K562 (cell line): ENCODE results near the gene ANAPC16. TPM values are rescaled to one million over a fixed set of nuclear protein-coding genes. Genes with fewer than 3 reads are reported as not detected.

Experiments used
- BHLHE40 ChIP-seq: IDR thresholded peaks from 2 replicates; pipeline ENCODE4 v1.6.1; 2011; ENCODE audit warnings: low read length, improper control_type of control experiment
- C11orf30 ChIP-seq: fragments of 450-650 bp; IDR thresholded peaks from 2 replicates; pipeline ENCODE4 v1.6.1; 2016; ENCODE audit warnings: low read depth, mild to moderate bottlenecking
- CCNT2 ChIP-seq: IDR thresholded peaks from 2 replicates; pipeline ENCODE4 v1.6.1; 2011; ENCODE audit warnings: borderline replicate concordance, low read depth, mild to moderate bottlenecking, moderate library complexity, mixed read lengths, low read length; ENCODE audit not compliant: insufficient read length; ENCODE audit errors: extremely low read depth
- CSDE1 ChIP-seq, 2 experiments: fragments of 450-650 bp; IDR thresholded peaks; 2 replicates each; pipeline ENCODE4 v1.6.1; 2016; ENCODE audit warnings: mild to moderate bottlenecking in 1 of 2
- EHMT2 ChIP-seq: fragments of 450-650 bp; IDR thresholded peaks from 2 replicates; pipeline ENCODE4 v1.6.1; 2018; ENCODE audit warnings: antibody characterized with exemption
- NCOA4 ChIP-seq: fragments of 450-650 bp; IDR thresholded peaks from 2 replicates; pipeline ENCODE4 v1.6.1; 2018; ENCODE audit warnings: mild to moderate bottlenecking; ENCODE audit not compliant: partially characterized antibody
- UBTF ChIP-seq, 2 experiments: IDR thresholded peaks; 2 replicates each; pipeline ENCODE4 v1.6.1; 2012; ENCODE audit warnings: improper control_type of control experiment in 2 of 2, low read depth in 2 of 2, low read length in 2 of 2, borderline replicate concordance in 1 of 2
- USF2 ChIP-seq: sonication (generic); formaldehyde crosslinking; IDR thresholded peaks from 2 replicates; pipeline ENCODE4 v1.5.0; 2020; ENCODE audit warnings: missing genetic modification reagents
- YBX1 ChIP-seq: fragments of 450-650 bp; IDR thresholded peaks from 2 replicates; pipeline ENCODE4 v1.7.1; 2016; ENCODE audit warnings: mild to moderate bottlenecking
- ZBTB11 ChIP-seq, 3 experiments: fragments of 200-800 bp in 1 of 3; fragments of 250-450 bp in 1 of 3; fragments of 450-650 bp in 1 of 3; sonication (Bioruptor Pico) in 1 of 3; sonication (Bioruptor generic) in 1 of 3; formaldehyde crosslinking in 1 of 3; IDR thresholded peaks; 2 replicates each; pipeline versions ENCODE4 v1.6.1 to v1.8.0; 2016 to 2022; ENCODE audit warnings: mild to moderate bottlenecking in 2 of 3, missing genetic modification characterization in 2 of 3, missing compliant biosample characterization in 1 of 3, moderate library complexity in 1 of 3
- ZBTB17 ChIP-seq: fragments of 450-650 bp; formaldehyde crosslinking; IDR thresholded peaks from 2 replicates; pipeline ENCODE4 v1.4.0; 2020; ENCODE audit warnings: mild to moderate bottlenecking
- ZBTB9 ChIP-seq: fragments of 450-650 bp; formaldehyde crosslinking; IDR thresholded peaks from 2 replicates; pipeline ENCODE4 v1.4.0; 2020; ENCODE audit warnings: mild to moderate bottlenecking, moderate library complexity
- ZNF277 ChIP-seq: fragments of 250-450 bp; sonication (Bioruptor Pico); IDR thresholded peaks from 2 replicates; pipeline ENCODE4 v1.8.0; 2022; ENCODE audit warnings: inconsistent platforms, mild to moderate bottlenecking, moderate library complexity, borderline replicate concordance
- ZNF778 ChIP-seq: fragments of 450-650 bp; formaldehyde crosslinking; IDR thresholded peaks from 2 replicates; pipeline ENCODE4 v1.4.0; 2020; ENCODE audit warnings: mild to moderate bottlenecking, moderate library complexity
- polyA plus RNA-seq, 8 experiments: library from polyadenylated mRNA; depleted of rRNA in 4 of 8; stranded (reverse) in 5 of 8; unstranded in 3 of 8; fragments of >200 nt; fragmentation: Nextera tagmentation in 2 of 8; fragmentation: Illumina TruSeq in 1 of 8; extraction: Ambion mirVana in 2 of 8; extraction: Trizol in 1 of 8; gene quantifications; 2 replicates each; pipeline versions ENCODE4 v1.2.1 to v1.2.3, GENCODE V29; 2011 to 2014; ENCODE audit warnings: inconsistent platforms in 1 of 8, missing spikeins in 1 of 8
- total RNA-seq, 7 experiments: library from RNA; depleted of rRNA in 6 of 7; stranded (reverse); fragments of >200 nt in 6 of 7; fragmentation: Illumina TruSeq in 2 of 7; extraction: Trizol in 2 of 7; gene quantifications; 2 replicates each; pipeline versions ENCODE4 v1.2.1 to v1.2.3, GENCODE V29; 2011 to 2021; ENCODE audit warnings: low replicate concordance in 1 of 7

ANAPC16 gene
- total and polyA plus RNA-seq, 9 of the 15 experiments (the other 6 are each of a cell fraction or from before 2014, with no cell fraction given), result 42.6 to 208 (median 108) TPM

GRCh38 chr10:72273410-72274212, 57.8 kb downstream of the ANAPC16 start, which contains the start of gene DDIT4 (continued):
- TF ChIP-seq ZBTB11 (CRISPR knock-in tag; IDR thresholded peaks at IDR 0.05) (no peak), EHMT2 (no peak), CSDE1 (IDR thresholded peaks at IDR 0.05) (no peak), ZBTB17 (CRISPR knock-in tag) (peak; percentile 79), ZNF778 (CRISPR knock-in tag) (no peak), NCOA4 (no peak), USF2 (CRISPR knock-in tag) (peak; percentile 64; the same call in 1 of the 2 replicates), ZBTB9 (CRISPR knock-in tag) (peak; percentile 95), UBTF (IDR thresholded peaks at IDR 0.05; ENCODE audit: borderline replicate concordance in 1 of 2, low read depth in 2 of 2, low read length in 2 of 2) (no peak; a peak in 1 of 4 replicates), BHLHE40 (peak; percentile 93), YBX1 (no peak), C11orf30 (no peak), ZNF277 (CRISPR knock-in tag) (no peak), CCNT2 (peak; percentile 89)
